SH-SY5Y (cell line): ENCODE results near the gene P3H4.

Experiments
- GATA2 ChIP-seq: IDR thresholded peaks from 2 replicates; pipeline ENCODE4 v1.6.1; 2011; ENCODE audit warnings: mild to moderate bottlenecking, low read depth, low read length
- GATA3 ChIP-seq: IDR thresholded peaks from 2 replicates; pipeline ENCODE4 v1.6.1; 2011; ENCODE audit warnings: low read depth, mild to moderate bottlenecking, low read length, moderate library complexity

DNA sequence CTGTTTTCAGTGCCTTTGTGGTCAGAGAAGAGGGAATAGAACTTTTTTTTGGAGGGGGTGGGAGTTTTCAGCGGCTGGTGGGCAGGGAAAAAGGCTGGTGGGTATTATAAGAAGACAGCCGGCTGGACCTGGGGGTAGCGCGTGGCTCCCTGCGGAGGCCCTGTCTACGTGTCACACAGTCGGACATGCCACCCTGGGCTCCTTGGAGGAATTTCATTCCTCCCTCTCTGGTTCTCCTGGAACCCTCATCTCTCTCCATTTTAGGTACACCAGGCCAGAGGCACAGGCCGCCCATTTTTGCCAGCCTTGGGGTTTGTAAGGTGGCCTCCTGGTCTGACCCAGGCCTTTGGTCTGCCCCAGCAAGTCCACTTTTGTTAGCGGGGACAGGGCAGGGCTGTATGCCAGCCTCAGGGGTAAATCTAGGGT lies 2.0 kb upstream of the P3H4 start:
- TF ChIP-seq GATA2 (no peak), GATA3 (no peak)
